Measurements from ENCODE around the gene ZNF664. TPM values are rescaled to one million over a fixed set of nuclear protein-coding genes. Genes with fewer than 3 reads are reported as not detected.

ZNF664 gene
- total RNA-seq, 1 experiment from 2014 or later = 87.6 TPM

GRCh38 chr12:124041907-124042306 lies 68.9 kb downstream of the ZNF664 start:
- TF ChIP-seq CTCF (conservative IDR thresholded peaks at IDR 0.05) (no peak), EZH2 (IDR thresholded peaks at IDR 0.05; ENCODE audit: low read depth) (no peak)

GRCh38 chr12:124044021-124044420 lies 71.0 kb downstream of the ZNF664 start:
- ChIA-PET POLR2A (ENCODE audit: unreplicated experiment) (no interaction called here), CTCF (no interaction called here)

More at GRCh38 chr12:124041907-124042306, 68.9 kb downstream of the ZNF664 start:
- Histone ChIP-seq H3K9me3 (ENCODE audit: insufficient read depth, low read depth) (peaks cover 3% of the 10 kb centered on the region; the same call in 1 of the 2 replicates), H3K4me3 (no peak overlapping the region), H3K27me3 (ENCODE audit: insufficient read depth, low read depth) (no peaks in the 10 kb centered on the region), H4K20me1 (ENCODE audit: insufficient read depth) (0 out of 2 replicates have a peak, but pooled peaks cover 4% of the 10 kb centered on the region), H3K4me1 (replicated peaks; ENCODE audit: insufficient read depth) (no peaks in the 10 kb centered on the region), H3K79me2 (ENCODE audit: low read depth) (no peaks in the 10 kb centered on the region), H3K27ac (no peak overlapping the region), H3K4me2 (no peak overlapping the region), H3K36me3 (ENCODE audit: low read depth) (no peaks in the 10 kb centered on the region), H3F3A (ENCODE audit: insufficient read depth, low read depth) (no peaks in the 10 kb centered on the region), H3K9me2 (ENCODE audit: insufficient read depth) (no peaks in the 10 kb centered on the region), H2AFZ (no peak overlapping the region)
- no peak for DNase-seq
- CTCF ChIA-PET = no interaction called here
- BruUV-seq (replicated peaks) = no TSS peak
- POLR2A ChIA-PET (ENCODE audit: unreplicated experiment) = no interaction called here
- intact Hi-C loops (cut with micrococcal nuclease; ENCODE audit: unreplicated experiment) = no loop called here

GRCh38 chr12:124044809-124045321 lies 71.8 kb downstream of the ZNF664 start:
- H3K27ac ChIP-seq = no peak overlapping the region
- POLR2A ChIA-PET (ENCODE audit: unreplicated experiment) = interaction anchor here (0.5 kb wide), 1 partner anchor 679 kb away, joined by 6 read pairs; no protein-coding TSS in a partner anchor
- no TSS peak for BruUV-seq (replicated peaks)

More at GRCh38 chr12:124044021-124044420, 71.0 kb downstream of the ZNF664 start:
- Histone ChIP-seq H3F3A (ENCODE audit: insufficient read depth, low read depth) (no peaks in the 10 kb centered on the region), H3K79me2 (ENCODE audit: low read depth) (no peaks in the 10 kb centered on the region), H3K36me3 (ENCODE audit: low read depth) (no peaks in the 10 kb centered on the region), H3K9me3 (ENCODE audit: insufficient read depth, low read depth) (peaks cover 3% of the 10 kb centered on the region; the same call in 1 of the 2 replicates), H3K4me1 (replicated peaks; ENCODE audit: insufficient read depth) (no peaks in the 10 kb centered on the region), H3K27ac (no peak overlapping the region), H2AFZ (no peak overlapping the region), H3K4me3 (no peak overlapping the region), H4K20me1 (ENCODE audit: insufficient read depth) (0 out of 2 replicates have a peak, but pooled peaks cover 3% of the 10 kb centered on the region), H3K9me2 (ENCODE audit: insufficient read depth) (no peaks in the 10 kb centered on the region), H3K4me2 (no peak overlapping the region), H3K27me3 (ENCODE audit: insufficient read depth, low read depth) (no peaks in the 10 kb centered on the region)
- intact Hi-C loops (cut with micrococcal nuclease; ENCODE audit: unreplicated experiment) = no loop called here
- BruUV-seq (replicated peaks) = no TSS peak
- DNase-seq = no peak
- no peak for TF ChIP-seq CTCF (conservative IDR thresholded peaks at IDR 0.05)

More at GRCh38 chr12:124044809-124045321, 71.8 kb downstream of the ZNF664 start:
- Histone ChIP-seq H3K9me2 (ENCODE audit: insufficient read depth) (no peaks in the 10 kb centered on the region), H3K9me3 (ENCODE audit: insufficient read depth, low read depth) (peaks cover 3% of the 10 kb centered on the region; the same call in 1 of the 2 replicates), H3K4me2 (no peak overlapping the region), H4K20me1 (ENCODE audit: insufficient read depth) (0 out of 2 replicates have a peak, but pooled peaks cover 3% of the 10 kb centered on the region), H3K27me3 (ENCODE audit: insufficient read depth, low read depth) (no peaks in the 10 kb centered on the region), H2AFZ (no peak overlapping the region), H3F3A (ENCODE audit: insufficient read depth, low read depth) (no peaks in the 10 kb centered on the region), H3K79me2 (ENCODE audit: low read depth) (no peaks in the 10 kb centered on the region), H3K36me3 (ENCODE audit: low read depth) (no peaks in the 10 kb centered on the region), H3K4me3 (no peak overlapping the region), H3K4me1 (replicated peaks; ENCODE audit: insufficient read depth) (no peaks in the 10 kb centered on the region)
- TF ChIP-seq EZH2 (IDR thresholded peaks at IDR 0.05; ENCODE audit: low read depth) = no peak
- no peak for TF ChIP-seq CTCF (conservative IDR thresholded peaks at IDR 0.05)
- no peak for DNase-seq
- intact Hi-C loops (cut with micrococcal nuclease; ENCODE audit: unreplicated experiment) = no loop called here
- CTCF ChIA-PET = no interaction called here
